SK-N-SH (cell line): ENCODE data around the gene BNC2. TPM values are rescaled to one million over a fixed set of nuclear protein-coding genes. Genes with fewer than 3 reads are reported as not detected.
A peak's percentile ranks its signal among the peaks of the same experiment; 100 is the strongest.

Experiments used
- CTCF ChIA-PET: fragments of 300-600, 350-600 bp; formaldehyde crosslinking; extraction: SDS; loops from one replicate; lab custom pipeline; 2021; lab: Yijun Ruan, JAX
- POLR2A ChIA-PET: fragments of 350-600 bp; sonication (Branson Sonifier 250); formaldehyde crosslinking; extraction: SDS; loops from one replicate; lab custom pipeline; 2020; ENCODE audit warnings: antibody characterized with exemption, inconsistent platforms; lab: Yijun Ruan, JAX
- DNase-seq: peaks from one replicate; pipeline ENCODE4 v3.0.0; 2012
- H2AFZ ChIP-seq: fragments of 200-600 bp; sonication (generic); 2 replicates; pipeline ENCODE4 v1.8.1; 2016; ENCODE audit warnings: antibody characterized with exemption, mild to moderate bottlenecking, low read depth
- H3F3A ChIP-seq: fragments of 200-600 bp; sonication (generic); replicated peaks from 2 replicates; pipeline ENCODE3; 2016; ENCODE audit warnings: antibody characterized with exemption, mild to moderate bottlenecking; ENCODE audit not compliant: insufficient read depth
- H3K27ac ChIP-seq, 2 experiments: fragments of 200-500 bp in 1 of 2; fragments of 200-600 bp in 1 of 2; sonication (Bioruptor generic) in 1 of 2; sonication (generic), shearing (Covaris generic) in 1 of 2; 2 replicates each; pipeline versions ENCODE4 v1.5.1 to v1.6.1; 2014 to 2016; ENCODE audit warnings: low read depth in 2 of 2, inconsistent platforms in 1 of 2, low read length in 1 of 2, mild to moderate bottlenecking in 1 of 2, mixed read lengths in 1 of 2
- H3K27me3 ChIP-seq: fragments of 200-600 bp; sonication (generic), shearing (Covaris generic); 2 replicates; pipeline ENCODE4 v1.6.1; 2016; ENCODE audit warnings: mixed run types; ENCODE audit not compliant: insufficient read depth
- H3K36me3 ChIP-seq, 2 experiments: fragments of 200-500 bp in 1 of 2; fragments of 200-600 bp in 1 of 2; sonication (Bioruptor generic) in 1 of 2; sonication (generic) in 1 of 2; replicated peaks in 1 of 2; 2 replicates each; pipeline versions ENCODE3 to v1.5.1; 2014 to 2016; ENCODE audit warnings: low read length in 1 of 2, mild to moderate bottlenecking in 1 of 2; ENCODE audit not compliant: insufficient read depth in 2 of 2, control insufficient read depth in 1 of 2
- H3K4me1 ChIP-seq, 2 experiments: fragments of 200-500 bp in 1 of 2; fragments of 200-600 bp in 1 of 2; sonication (Bioruptor generic) in 1 of 2; sonication (generic), shearing (Covaris generic) in 1 of 2; 2 replicates each; pipeline versions ENCODE4 v1.5.1 to v1.6.1; 2014 to 2016; ENCODE audit warnings: low read depth in 1 of 2, low read length in 1 of 2, mixed run types in 1 of 2; ENCODE audit not compliant: insufficient read depth in 2 of 2, control insufficient read depth in 1 of 2
- H3K4me2 ChIP-seq: fragments of 200-600 bp; sonication (generic), shearing (Covaris generic); 2 replicates; pipeline ENCODE4 v1.6.1; 2017; ENCODE audit warnings: mixed run types
- H3K4me3 ChIP-seq, 2 experiments: fragments of 200-500 bp in 1 of 2; fragments of 200-600 bp in 1 of 2; sonication (Bioruptor generic) in 1 of 2; sonication (generic), shearing (Covaris generic) in 1 of 2; 2 replicates each; pipeline versions ENCODE4 v1.5.1 to v1.8.1; 2014 to 2016; ENCODE audit warnings: low read depth in 2 of 2, inconsistent platforms in 1 of 2, low read length in 1 of 2, mild to moderate bottlenecking in 1 of 2, mixed read lengths in 1 of 2, moderate library complexity in 1 of 2
- H3K79me2 ChIP-seq: fragments of 200-600 bp; sonication (generic); 2 replicates; pipeline ENCODE4 v1.8.1; 2017; ENCODE audit warnings: mild to moderate bottlenecking; ENCODE audit not compliant: insufficient read depth
- H3K9ac ChIP-seq: fragments of 200-600 bp; sonication (generic); 2 replicates; pipeline ENCODE4 v1.6.1; 2017; ENCODE audit warnings: mixed run types
- H3K9me2 ChIP-seq: fragments of 200-600 bp; sonication (generic); 2 replicates; pipeline ENCODE4 v1.6.1; 2017; ENCODE audit warnings: mixed run types
- H3K9me3 ChIP-seq: fragments of 200-600 bp; sonication (generic); 2 replicates; pipeline ENCODE4 v1.6.1; 2017; ENCODE audit warnings: mixed run types, mild to moderate bottlenecking, moderate library complexity
- H4K20me1 ChIP-seq: fragments of 200-600 bp; sonication (generic); 2 replicates; pipeline ENCODE4 v1.6.1; 2017; ENCODE audit warnings: mild to moderate bottlenecking, mixed run types; ENCODE audit not compliant: insufficient read depth
- ELF1 ChIP-seq: IDR thresholded peaks from 2 replicates; pipeline ENCODE4 v1.4.0; 2012
- EP300 ChIP-seq, 2 experiments: IDR thresholded peaks; 2 replicates each; pipeline versions ENCODE4 v1.4.0 to v1.6.1; 2012; ENCODE audit warnings: borderline replicate concordance in 1 of 2, low read depth in 1 of 2, low read length in 1 of 2
- FOXM1 ChIP-seq: IDR thresholded peaks from 2 replicates; pipeline ENCODE4 v1.4.0; 2012; ENCODE audit warnings: low read depth, mild to moderate bottlenecking
- JUND ChIP-seq: IDR thresholded peaks from 2 replicates; pipeline ENCODE4 v1.4.0; 2012
- RCOR1 ChIP-seq: fragments of 150-350 bp; IDR thresholded peaks from 2 replicates; pipeline ENCODE4 v1.6.1; 2017; ENCODE audit warnings: antibody characterized with exemption, low read length
- RXRA ChIP-seq: IDR thresholded peaks from 2 replicates; pipeline ENCODE4 v1.4.0; 2012; ENCODE audit warnings: low read depth, mild to moderate bottlenecking, borderline replicate concordance
- SIN3A ChIP-seq: IDR thresholded peaks from 2 replicates; pipeline ENCODE4 v1.6.1; 2012; ENCODE audit warnings: low read depth, mild to moderate bottlenecking, low read length, moderate library complexity, borderline replicate concordance
- TCF12 ChIP-seq: IDR thresholded peaks from 2 replicates; pipeline ENCODE4 v1.4.0; 2012
- TEAD4 ChIP-seq: IDR thresholded peaks from 2 replicates; pipeline ENCODE4 v1.4.0; 2012; ENCODE audit warnings: mild to moderate bottlenecking, borderline replicate concordance; ENCODE audit not compliant: insufficient read depth
- WGBS: methylation state at CpG from one replicate; pipeline ENCODE4 v1.1.6; 2017; ENCODE audit warnings: low lambda C conversion rate; 5-methylcytosine and 5-hydroxymethylcytosine counted together
- polyA plus RNA-seq, 3 experiments: library from polyadenylated mRNA; depleted of rRNA; stranded (reverse); fragments of >200 nt; gene quantifications; 2 replicates each; pipeline ENCODE4 v1.2.3, GENCODE V29; 2012
- TF ChIP-seq, protein P1 (sequence below): IDR thresholded peaks from 2 replicates; pipeline ENCODE4 v1.4.0; 2012; ENCODE audit warnings: low read depth
- TF ChIP-seq, protein P2 (sequence below): IDR thresholded peaks from 2 replicates; pipeline ENCODE4; 2012
- TF ChIP-seq, protein P3 (sequence below): IDR thresholded peaks from 2 replicates; pipeline ENCODE4 v1.4.0; 2012; ENCODE audit warnings: low read depth, borderline replicate concordance

BNC2 gene
- polyA plus RNA-seq, 1 of the 3 experiments (the other 2 are of a cell fraction): 8.8 TPM

DNA sequence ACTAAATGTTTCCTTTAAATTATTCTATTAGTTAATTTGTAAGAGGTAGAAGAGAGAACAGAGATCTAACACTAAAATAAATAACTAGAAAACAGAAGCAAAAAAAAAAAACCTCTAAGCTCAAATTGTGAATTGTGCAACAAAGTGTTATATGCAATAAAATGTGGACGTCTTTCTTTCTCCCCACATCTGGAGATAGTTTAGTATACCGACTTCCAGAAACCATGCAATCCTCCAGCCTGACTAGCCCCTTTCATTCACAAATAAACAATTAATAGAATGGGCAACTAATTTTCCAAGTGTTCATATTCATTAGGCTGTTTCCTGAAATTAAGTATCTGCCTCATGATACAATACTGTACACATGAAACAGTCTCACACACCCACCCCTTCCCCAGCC is 258.5 kb downstream of the BNC2 start:
- H3K4me3 ChIP-seq: no peak overlapping the region
- ChIA-PET POLR2A (no interaction called here), CTCF (interaction anchor here (0.9 to 1.3 kb wide), 2 partner anchors 28 to 200 kb away, joined by 3 read pairs; no protein-coding TSS in a partner anchor)
- no peaks in the 10 kb centered on the region for H3K9me3 ChIP-seq
- H3K27me3 ChIP-seq: no peaks in the 10 kb centered on the region
- H3K36me3 ChIP-seq: no peaks in the 10 kb centered on the region
- no peak overlapping the region for H3K9ac ChIP-seq
- WGBS: 25% methylated on average over 2 of the region's 2 CpGs
- H3K79me2 ChIP-seq: peaks cover 30% of the 10 kb centered on the region; the same call in 1 of the 2 replicates
- no peak overlapping the region; a peak in 1 of 4 replicates for H3K27ac ChIP-seq
- peaks cover 7% of the 10 kb centered on the region for H3F3A ChIP-seq
- H3K4me2 ChIP-seq: no peak overlapping the region
- DNase-seq: no peak
- TF ChIP-seq, protein P1, sequence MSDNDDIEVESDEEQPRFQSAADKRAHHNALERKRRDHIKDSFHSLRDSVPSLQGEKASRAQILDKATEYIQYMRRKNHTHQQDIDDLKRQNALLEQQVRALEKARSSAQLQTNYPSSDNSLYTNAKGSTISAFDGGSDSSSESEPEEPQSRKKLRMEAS: no peak
- peak; percentile 26; the same call in 1 of the 2 replicates for TF ChIP-seq TCF12
- H4K20me1 ChIP-seq: no peaks in the 10 kb centered on the region
- H2AFZ ChIP-seq: no peak overlapping the region
- H3K9me2 ChIP-seq: no peaks in the 10 kb centered on the region
- no peaks in the 10 kb centered on the region; a peak in 1 of 4 replicates for H3K4me1 ChIP-seq

DNA sequence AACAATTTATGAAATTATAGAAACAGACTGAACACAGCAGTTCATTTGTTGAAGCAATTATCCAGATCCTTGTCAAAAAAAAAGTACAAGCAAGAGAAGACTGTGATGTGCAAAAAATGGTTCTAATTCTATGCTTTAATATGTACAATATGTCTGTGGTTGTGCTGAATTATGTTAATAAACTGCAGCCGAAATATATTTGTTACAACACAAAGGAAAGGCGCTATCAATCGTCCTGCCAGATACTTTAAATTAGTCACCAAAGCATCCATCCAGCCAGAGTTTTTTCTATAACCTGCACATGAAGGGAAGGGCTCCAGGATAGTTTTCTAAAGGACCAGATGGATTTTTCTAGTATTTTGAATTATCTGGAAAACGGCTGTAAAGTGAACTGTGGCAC is 259.5 kb downstream of the BNC2 start:
- POLR2A ChIA-PET: no interaction called here
- no peak for TF ChIP-seq SIN3A
- TF ChIP-seq FOXM1: no peak
- TF ChIP-seq EP300 (IDR thresholded peaks at IDR 0.05; ENCODE audit: borderline replicate concordance in 1 of 2, low read depth in 1 of 2, low read length in 1 of 2): no peak
- no peak for TF ChIP-seq RCOR1
- TF ChIP-seq, protein P2, sequence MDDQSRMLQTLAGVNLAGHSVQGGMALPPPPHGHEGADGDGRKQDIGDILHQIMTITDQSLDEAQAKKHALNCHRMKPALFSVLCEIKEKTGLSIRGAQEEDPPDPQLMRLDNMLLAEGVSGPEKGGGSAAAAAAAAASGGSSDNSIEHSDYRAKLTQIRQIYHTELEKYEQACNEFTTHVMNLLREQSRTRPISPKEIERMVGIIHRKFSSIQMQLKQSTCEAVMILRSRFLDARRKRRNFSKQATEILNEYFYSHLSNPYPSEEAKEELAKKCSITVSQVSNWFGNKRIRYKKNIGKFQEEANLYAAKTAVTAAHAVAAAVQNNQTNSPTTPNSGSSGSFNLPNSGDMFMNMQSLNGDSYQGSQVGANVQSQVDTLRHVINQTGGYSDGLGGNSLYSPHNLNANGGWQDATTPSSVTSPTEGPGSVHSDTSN: peak; percentile 40; the same call in 1 of the 2 replicates
- TF ChIP-seq RXRA: no peak
- TF ChIP-seq ELF1: no peak
- TF ChIP-seq JUND: no peak
- TF ChIP-seq, protein P3, sequence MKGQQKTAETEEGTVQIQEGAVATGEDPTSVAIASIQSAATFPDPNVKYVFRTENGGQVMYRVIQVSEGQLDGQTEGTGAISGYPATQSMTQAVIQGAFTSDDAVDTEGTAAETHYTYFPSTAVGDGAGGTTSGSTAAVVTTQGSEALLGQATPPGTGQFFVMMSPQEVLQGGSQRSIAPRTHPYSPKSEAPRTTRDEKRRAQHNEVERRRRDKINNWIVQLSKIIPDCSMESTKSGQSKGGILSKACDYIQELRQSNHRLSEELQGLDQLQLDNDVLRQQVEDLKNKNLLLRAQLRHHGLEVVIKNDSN: no peak
- TF ChIP-seq TCF12: peak; percentile 26; the same call in 1 of the 2 replicates
- no peak for TF ChIP-seq TEAD4
- Histone ChIP-seq H3K27ac (no peak overlapping the region), H3K9me2 (no peaks in the 10 kb centered on the region), H2AFZ (no peak overlapping the region), H3K9ac (no peak overlapping the region), H3K4me1 (no peaks in the 10 kb centered on the region; a peak in 1 of 4 replicates), H3K79me2 (peaks cover 32% of the 10 kb centered on the region; the same call in 1 of the 2 replicates), H3K9me3 (no peaks in the 10 kb centered on the region), H4K20me1 (no peaks in the 10 kb centered on the region), H3K4me3 (no peak overlapping the region), H3K36me3 (no peaks in the 10 kb centered on the region), H3F3A (peaks cover 7% of the 10 kb centered on the region), H3K4me2 (no peak overlapping the region), H3K27me3 (no peaks in the 10 kb centered on the region)
- no peak for DNase-seq
- CTCF ChIA-PET: interaction anchor here (0.7 to 1.3 kb wide), 2 partner anchors 29 to 104 kb away, joined by 3 read pairs; no protein-coding TSS in a partner anchor
- WGBS: 38% methylated on average over 4 of the region's 4 CpGs
